ENCODE data around the gene CDC34.

Gene CDC34

DNA sequence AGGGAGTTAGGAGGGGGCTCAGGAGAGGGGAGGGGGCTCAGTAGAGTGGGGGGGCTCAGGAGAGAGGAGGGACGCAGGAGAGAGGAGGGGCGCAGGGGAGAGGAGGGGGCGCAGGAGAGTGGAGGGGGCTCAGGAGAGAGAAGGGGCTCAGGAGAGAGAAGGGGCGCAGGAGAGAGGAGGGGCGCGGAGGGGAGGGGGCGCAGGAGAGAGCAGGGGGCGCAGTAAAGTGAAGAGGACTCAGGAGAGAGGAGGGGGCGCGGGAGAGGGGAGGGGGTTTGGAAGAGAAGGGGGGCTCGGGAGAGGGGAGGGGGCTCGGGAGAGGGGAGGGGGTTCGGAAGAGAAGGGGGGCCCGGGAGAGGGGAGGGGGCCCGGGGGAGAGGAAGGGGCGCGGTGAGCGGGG lies 34.6 kb upstream of the CDC34 start:
- Histone ChIP-seq H3K36me3 (replicated peaks; ENCODE audit: low read depth, low read length) (no peaks in the 10 kb centered on the region), H3K4me2 (ENCODE audit: low read length) (no peak overlapping the region), H3K4me3 (ENCODE audit: low read length) (no peak overlapping the region), H4K20me1 (ENCODE audit: insufficient read depth, low read length) (no peaks in the 10 kb centered on the region), H3K9ac (ENCODE audit: low read length) (no peak overlapping the region), H3K27ac (ENCODE audit: low read length) (no peak overlapping the region), H3K4me1 (ENCODE audit: low read length) (no peaks in the 10 kb centered on the region), H3K79me2 (ENCODE audit: low read length) (no peaks in the 10 kb centered on the region), H3K9me3 (ENCODE audit: insufficient read depth, low read length) (no peaks in the 10 kb centered on the region), H3K27me3 (ENCODE audit: low read depth, low read length) (no peaks in the 10 kb centered on the region), H2AFZ (ENCODE audit: low read depth, low read length) (no peak overlapping the region)
- TF ChIP-seq, protein P1, sequence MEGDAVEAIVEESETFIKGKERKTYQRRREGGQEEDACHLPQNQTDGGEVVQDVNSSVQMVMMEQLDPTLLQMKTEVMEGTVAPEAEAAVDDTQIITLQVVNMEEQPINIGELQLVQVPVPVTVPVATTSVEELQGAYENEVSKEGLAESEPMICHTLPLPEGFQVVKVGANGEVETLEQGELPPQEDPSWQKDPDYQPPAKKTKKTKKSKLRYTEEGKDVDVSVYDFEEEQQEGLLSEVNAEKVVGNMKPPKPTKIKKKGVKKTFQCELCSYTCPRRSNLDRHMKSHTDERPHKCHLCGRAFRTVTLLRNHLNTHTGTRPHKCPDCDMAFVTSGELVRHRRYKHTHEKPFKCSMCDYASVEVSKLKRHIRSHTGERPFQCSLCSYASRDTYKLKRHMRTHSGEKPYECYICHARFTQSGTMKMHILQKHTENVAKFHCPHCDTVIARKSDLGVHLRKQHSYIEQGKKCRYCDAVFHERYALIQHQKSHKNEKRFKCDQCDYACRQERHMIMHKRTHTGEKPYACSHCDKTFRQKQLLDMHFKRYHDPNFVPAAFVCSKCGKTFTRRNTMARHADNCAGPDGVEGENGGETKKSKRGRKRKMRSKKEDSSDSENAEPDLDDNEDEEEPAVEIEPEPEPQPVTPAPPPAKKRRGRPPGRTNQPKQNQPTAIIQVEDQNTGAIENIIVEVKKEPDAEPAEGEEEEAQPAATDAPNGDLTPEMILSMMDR (IDR thresholded peaks at IDR 0.05; ENCODE audit: low read depth, low read length) = no peak
- TF ChIP-seq EZH2phosphoT487 (IDR thresholded peaks at IDR 0.05; ENCODE audit: low read depth) = no peak

DNA sequence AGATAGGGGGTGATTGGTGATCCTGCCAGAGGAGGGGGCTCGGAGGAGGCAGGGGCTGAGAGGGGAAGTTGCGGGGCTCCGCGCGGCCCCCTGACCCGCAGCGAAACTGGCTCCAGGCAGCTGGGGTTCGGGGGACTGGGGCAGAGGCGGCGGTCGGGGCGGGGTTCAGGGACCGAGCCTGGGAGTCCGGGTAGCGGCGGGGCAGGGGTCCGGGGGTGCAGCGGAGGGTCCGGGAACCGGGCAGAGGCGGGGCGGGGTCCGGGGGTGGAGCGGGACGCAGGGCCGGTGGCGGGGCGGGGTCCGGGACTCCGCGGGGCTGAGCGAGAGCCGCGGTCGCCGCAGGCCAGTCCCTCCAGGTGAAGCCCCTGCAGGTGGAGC lies 34.1 kb upstream of the CDC34 start:
- H3K4me2 ChIP-seq (ENCODE audit: low read length) = no peak overlapping the region
- H3K79me2 ChIP-seq (ENCODE audit: low read length) = no peaks in the 10 kb centered on the region
- no peak overlapping the region for H2AFZ ChIP-seq (ENCODE audit: low read depth, low read length)
- H3K4me1 ChIP-seq (ENCODE audit: low read length) = peaks cover 1% of the 10 kb centered on the region; the same call in 1 of the 2 replicates
- no peak overlapping the region for H3K27ac ChIP-seq (ENCODE audit: low read length)
- H4K20me1 ChIP-seq (ENCODE audit: insufficient read depth, low read length) = no peaks in the 10 kb centered on the region
- H3K9me3 ChIP-seq (ENCODE audit: insufficient read depth, low read length) = no peaks in the 10 kb centered on the region
- no peaks in the 10 kb centered on the region for H3K36me3 ChIP-seq (replicated peaks; ENCODE audit: low read depth, low read length)
- H3K9ac ChIP-seq (ENCODE audit: low read length) = no peak overlapping the region
- no peak for TF ChIP-seq EZH2phosphoT487 (IDR thresholded peaks at IDR 0.05; ENCODE audit: low read depth)
- TF ChIP-seq, protein P1 (IDR thresholded peaks at IDR 0.05; ENCODE audit: low read depth, low read length) = no peak
- no peak overlapping the region for H3K4me3 ChIP-seq (ENCODE audit: low read length)
- no peaks in the 10 kb centered on the region for H3K27me3 ChIP-seq (ENCODE audit: low read depth, low read length)

DNA sequence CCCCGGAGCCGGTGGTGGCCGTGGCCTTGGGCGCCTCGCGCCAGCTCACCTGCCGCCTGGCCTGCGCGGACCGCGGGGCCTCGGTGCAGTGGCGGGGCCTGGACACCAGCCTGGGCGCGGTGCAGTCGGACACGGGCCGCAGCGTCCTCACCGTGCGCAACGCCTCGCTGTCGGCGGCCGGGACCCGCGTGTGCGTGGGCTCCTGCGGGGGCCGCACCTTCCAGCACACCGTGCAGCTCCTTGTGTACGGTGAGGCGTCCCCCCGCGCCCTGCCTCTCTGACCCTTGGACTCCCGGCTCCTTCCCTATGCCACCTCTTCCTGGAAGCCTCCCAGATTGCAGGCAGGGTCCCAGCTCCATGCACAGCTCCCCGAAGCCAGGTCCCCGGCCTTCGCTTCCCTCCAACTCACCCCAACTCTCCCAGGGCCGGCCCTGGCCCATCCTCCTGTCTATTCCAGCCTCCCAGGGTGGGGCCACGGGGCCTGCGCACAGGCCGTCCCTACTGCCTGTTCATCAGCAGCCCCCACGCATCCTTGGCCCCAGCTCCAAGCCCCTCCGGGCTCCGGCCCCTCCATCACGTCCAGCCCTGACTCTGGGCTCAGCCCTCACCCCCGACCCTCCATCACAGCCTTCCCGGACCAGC lies 33.6 kb upstream of the CDC34 start:
- no peaks in the 10 kb centered on the region for H3K79me2 ChIP-seq (ENCODE audit: low read length)
- no peak for TF ChIP-seq EZH2phosphoT487 (IDR thresholded peaks at IDR 0.05; ENCODE audit: low read depth)
- TF ChIP-seq, protein P1 (IDR thresholded peaks at IDR 0.05; ENCODE audit: low read depth, low read length) = no peak
- H4K20me1 ChIP-seq (ENCODE audit: insufficient read depth, low read length) = no peaks in the 10 kb centered on the region
- H3K4me1 ChIP-seq (ENCODE audit: low read length) = peaks cover 6% of the 10 kb centered on the region; the same call in 1 of the 2 replicates
- no peaks in the 10 kb centered on the region; the same call in 1 of the 2 replicates for H3K9me3 ChIP-seq (ENCODE audit: insufficient read depth, low read length)
- no peak overlapping the region for H3K4me2 ChIP-seq (ENCODE audit: low read length)
- no peaks in the 10 kb centered on the region for H3K27me3 ChIP-seq (ENCODE audit: low read depth, low read length)
- H3K4me3 ChIP-seq (ENCODE audit: low read length) = no peak overlapping the region
- H3K36me3 ChIP-seq (replicated peaks; ENCODE audit: low read depth, low read length) = no peaks in the 10 kb centered on the region
- no peak overlapping the region for H3K27ac ChIP-seq (ENCODE audit: low read length)
- H2AFZ ChIP-seq (ENCODE audit: low read depth, low read length) = no peak overlapping the region
- no peak overlapping the region for H3K9ac ChIP-seq (ENCODE audit: low read length)

DNA sequence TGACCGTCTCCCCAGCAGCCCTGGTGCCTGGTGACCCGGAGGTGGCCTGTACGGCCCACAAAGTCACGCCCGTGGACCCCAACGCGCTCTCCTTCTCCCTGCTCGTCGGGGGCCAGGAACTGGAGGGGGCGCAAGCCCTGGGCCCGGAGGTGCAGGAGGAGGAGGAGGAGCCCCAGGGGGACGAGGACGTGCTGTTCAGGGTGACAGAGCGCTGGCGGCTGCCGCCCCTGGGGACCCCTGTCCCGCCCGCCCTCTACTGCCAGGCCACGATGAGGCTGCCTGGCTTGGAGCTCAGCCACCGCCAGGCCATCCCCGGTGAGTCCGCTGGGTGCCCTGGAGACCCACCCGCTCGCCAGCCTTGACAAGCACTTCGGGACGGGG lies 33.1 kb upstream of the CDC34 start:
- Histone ChIP-seq H3K79me2 (ENCODE audit: low read length) (no peaks in the 10 kb centered on the region), H3K4me3 (ENCODE audit: low read length) (no peak overlapping the region), H4K20me1 (ENCODE audit: insufficient read depth, low read length) (no peaks in the 10 kb centered on the region), H3K36me3 (replicated peaks; ENCODE audit: low read depth, low read length) (no peaks in the 10 kb centered on the region), H3K27ac (ENCODE audit: low read length) (no peak overlapping the region), H2AFZ (ENCODE audit: low read depth, low read length) (no peak overlapping the region), H3K4me1 (ENCODE audit: low read length) (peaks cover 7% of the 10 kb centered on the region; the same call in 1 of the 2 replicates), H3K4me2 (ENCODE audit: low read length) (no peak overlapping the region), H3K9ac (ENCODE audit: low read length) (no peak overlapping the region), H3K9me3 (ENCODE audit: insufficient read depth, low read length) (no peaks in the 10 kb centered on the region; the same call in 1 of the 2 replicates), H3K27me3 (ENCODE audit: low read depth, low read length) (no peaks in the 10 kb centered on the region)
- TF ChIP-seq, protein P1 (IDR thresholded peaks at IDR 0.05; ENCODE audit: low read depth, low read length) = no peak
- no peak for TF ChIP-seq EZH2phosphoT487 (IDR thresholded peaks at IDR 0.05; ENCODE audit: low read depth)

Data from OCI-LY3 (cell line).